ENCODE measurements around the gene DLK1.

DNA sequence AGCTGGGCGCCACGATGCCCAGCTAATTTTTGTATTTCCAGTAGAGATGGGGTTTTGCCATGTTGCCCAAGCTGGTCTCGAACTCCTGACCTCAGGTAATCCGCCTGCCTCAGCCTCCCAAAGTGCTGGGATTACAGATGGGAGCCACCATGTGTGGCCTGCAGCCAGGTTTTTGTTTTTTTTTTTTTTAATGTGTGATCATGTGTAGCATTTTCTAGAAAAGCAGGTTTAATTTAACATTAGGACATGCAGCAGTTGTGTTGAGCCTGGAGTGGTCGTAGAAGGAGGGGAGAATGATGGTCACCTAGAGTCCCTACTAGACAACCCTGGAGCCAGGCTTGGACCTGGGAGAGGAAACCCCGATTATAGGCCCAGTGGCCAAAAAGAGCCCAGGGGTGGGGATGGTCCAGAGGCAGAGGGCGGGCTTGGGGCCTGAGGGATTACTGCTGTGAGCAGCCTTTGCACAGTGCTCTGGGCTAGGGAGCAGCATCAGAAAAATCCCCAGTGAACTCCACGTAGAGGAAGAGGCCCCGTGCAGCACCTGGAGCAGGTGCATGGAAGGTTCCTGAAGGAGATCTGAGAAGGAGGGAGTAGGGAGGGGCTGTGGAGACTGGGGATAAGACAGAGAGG is 13.6 kb downstream of the DLK1 start:
- no peak for TF ChIP-seq EZH2 (IDR thresholded peaks at IDR 0.05; ENCODE audit: insufficient read depth, poor library complexity, severe bottlenecking)
- TF ChIP-seq EZH2phosphoT487 (IDR thresholded peaks at IDR 0.05; ENCODE audit: insufficient read depth, low read depth): no peak

All from GM23248 (cell line).